HG02938 (cell line): Measurements from ENCODE around the gene TJP3.
"Not testable (repeated sequence)": the region's sequence is repeated elsewhere in the genome, so short reads cannot be mapped to it uniquely, and the experiment has no call there.

Experiments
- ATAC-seq: cut with Tn5 transposase; IDR thresholded peaks from one replicate; pipeline ENCODE4 v1.9.1; 2021; ENCODE audit warnings: mild to moderate bottlenecking, moderate library complexity; ENCODE audit not compliant: unreplicated experiment

The TJP3 gene

GRCh38 chr19:3738477-3739220 is 30.5 kb downstream of the TJP3 start:
- no peak for ATAC-seq

- ATAC-seq = no peak
Measured at GRCh38 chr19:3740431-3740830, 32.2 kb downstream of the TJP3 start.

GRCh38 chr19:3743486-3743885 is 35.3 kb downstream of the TJP3 start:
- ATAC-seq = no peak

GRCh38 chr19:3745363-3746045 is 37.3 kb downstream of the TJP3 start:
- no peak for ATAC-seq

- no peak for ATAC-seq
Measured at GRCh38 chr19:3746371-3747056, 38.3 kb downstream of the TJP3 start.

GRCh38 chr19:3748965-3749364 is 40.8 kb downstream of the TJP3 start:
- ATAC-seq = no peak

GRCh38 chr19:3750211-3750610 is 42.0 kb downstream of the TJP3 start:
- ATAC-seq = no peak

GRCh38 chr19:3751236-3751635 is 43.1 kb downstream of the TJP3 start:
- ATAC-seq = no peak

- no peak for ATAC-seq
Measured at GRCh38 chr19:3752492-3752891, 44.3 kb downstream of the TJP3 start.

GRCh38 chr19:3753631-3754410 is 45.6 kb downstream of the TJP3 start:
- ATAC-seq = no peak

GRCh38 chr19:3757705-3758104 is 49.5 kb downstream of the TJP3 start:
- ATAC-seq = not testable (repeated sequence)

GRCh38 chr19:3758297-3758696 is 50.1 kb downstream of the TJP3 start:
- not testable (repeated sequence) for ATAC-seq

- no peak for ATAC-seq
Measured at GRCh38 chr19:3759482-3760254, 51.5 kb downstream of the TJP3 start.

- ATAC-seq = no peak
Measured at GRCh38 chr19:3760871-3761361, 52.7 kb downstream of the TJP3 start.

- ATAC-seq = peak; percentile 36
Measured at GRCh38 chr19:3761382-3762129, 53.4 kb downstream of the TJP3 start, which contains the start of gene APBA3. Gene APBA3, minus strand, starts transcription at chr19:3761692. Its CDS starts 1,428 bp downstream, at chr19:3760264.

- no peak for ATAC-seq
Measured at GRCh38 chr19:3762130-3762473, 53.9 kb downstream of the TJP3 start.

GRCh38 chr19:3762501-3763459 is 54.6 kb downstream of the TJP3 start, which contains the start of gene MRPL54:
Gene MRPL54, plus strand, starts transcription at chr19:3762682. Its CDS starts 19 bp downstream, at chr19:3762701.
- peak; percentile 75 for ATAC-seq

GRCh38 chr19:3765121-3765520 is 56.9 kb downstream of the TJP3 start:
- no peak for ATAC-seq
